ENCODE data around the gene FUT3. TPM values are rescaled to one million over a fixed set of nuclear protein-coding genes. Genes with fewer than 3 reads are reported as not detected.

Gene FUT3
- polyA plus RNA-seq, 1 of the 3 experiments (the other 2 are of a cell fraction) = not detected

DNA sequence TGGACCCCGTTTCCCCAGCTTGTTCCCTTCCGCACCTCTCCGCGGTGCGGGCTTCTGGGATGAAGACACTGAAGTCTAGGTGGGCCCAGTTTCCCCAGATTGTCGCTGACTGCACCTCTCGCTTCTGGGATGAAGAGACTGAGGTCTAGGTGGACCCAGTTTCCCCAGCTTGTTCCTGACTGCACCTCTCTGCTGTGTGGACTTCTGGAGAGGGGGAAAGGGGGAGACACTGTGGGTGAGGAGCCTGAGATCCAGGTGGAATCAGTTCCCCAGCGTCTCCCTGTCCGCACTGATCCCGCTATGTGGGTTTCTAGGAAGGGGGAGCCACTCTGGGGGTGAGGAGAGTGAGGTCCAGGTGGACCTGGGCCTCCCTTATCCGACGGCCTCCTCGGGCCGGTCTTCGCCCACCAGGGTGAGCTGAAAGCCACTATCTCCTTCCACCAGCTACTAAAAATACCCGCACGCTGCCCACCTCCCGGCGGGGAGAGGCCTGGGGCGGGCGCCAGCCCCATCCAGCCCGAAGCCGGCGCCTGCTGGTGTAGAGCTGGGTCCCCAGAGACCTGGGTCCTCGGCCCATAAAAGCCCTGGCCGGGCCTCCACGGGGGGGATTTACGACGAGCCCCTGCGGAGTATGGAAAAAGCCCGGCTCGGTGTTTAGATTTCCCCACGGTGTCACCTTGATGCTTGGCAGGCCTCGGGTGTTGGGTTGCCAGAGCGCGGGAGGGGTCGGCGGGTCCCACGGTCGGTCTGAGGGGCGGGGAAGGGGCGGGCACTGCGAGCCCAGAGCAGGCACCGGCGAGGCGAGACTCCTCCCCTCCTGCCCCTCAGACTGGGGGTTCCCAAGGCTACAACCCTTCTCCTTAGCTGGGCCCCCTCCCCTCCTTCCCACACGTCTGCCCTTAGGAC is 22.3 kb downstream of the FUT3 start:
- CTCF ChIA-PET = interaction anchor here (0.7 to 3.6 kb wide), 12 partner anchors 11 to 194 kb away, joined by 3 to 31 read pairs (median 6); partner anchors contain the start of genes FUT6, NDUFA11 and NRTN
- WGBS (ENCODE audit: low lambda C conversion rate) = 61% methylated on average over 10 of the region's 47 CpGs
- Histone ChIP-seq H3K36me3 (replicated peaks in 1 of 2; ENCODE audit: control insufficient read depth in 1 of 2, insufficient read depth in 2 of 2, low read length in 1 of 2) (no peaks in the 10 kb centered on the region), H3K27ac (ENCODE audit: low read depth in 2 of 2, low read length in 1 of 2) (peak overlapping the region; percentile 64 to 96), H3K9ac (peak overlapping the region; percentile 70), H3K79me2 (ENCODE audit: insufficient read depth) (no peaks in the 10 kb centered on the region), H3K27me3 (ENCODE audit: insufficient read depth) (no peaks in the 10 kb centered on the region), H3K4me3 (ENCODE audit: low read depth in 2 of 2, low read length in 1 of 2) (peak overlapping the region; percentile 63 to 67), H3K4me2 (peak overlapping the region; percentile 94), H4K20me1 (ENCODE audit: insufficient read depth) (no peaks in the 10 kb centered on the region), H3F3A (replicated peaks; ENCODE audit: insufficient read depth) (no peaks in the 10 kb centered on the region), H3K4me1 (ENCODE audit: control insufficient read depth in 1 of 2, insufficient read depth in 2 of 2, low read depth in 1 of 2, low read length in 1 of 2) (peaks cover 0 to 28% of the 10 kb centered on the region in 2 experiments; a peak in 1 of 4 replicates), H2AFZ (ENCODE audit: low read depth) (peak overlapping the region; percentile 85), H3K9me2 (no peaks in the 10 kb centered on the region), H3K9me3 (no peaks in the 10 kb centered on the region)
- peak; percentile 89 for DNase-seq
- TF ChIP-seq, protein P1, sequence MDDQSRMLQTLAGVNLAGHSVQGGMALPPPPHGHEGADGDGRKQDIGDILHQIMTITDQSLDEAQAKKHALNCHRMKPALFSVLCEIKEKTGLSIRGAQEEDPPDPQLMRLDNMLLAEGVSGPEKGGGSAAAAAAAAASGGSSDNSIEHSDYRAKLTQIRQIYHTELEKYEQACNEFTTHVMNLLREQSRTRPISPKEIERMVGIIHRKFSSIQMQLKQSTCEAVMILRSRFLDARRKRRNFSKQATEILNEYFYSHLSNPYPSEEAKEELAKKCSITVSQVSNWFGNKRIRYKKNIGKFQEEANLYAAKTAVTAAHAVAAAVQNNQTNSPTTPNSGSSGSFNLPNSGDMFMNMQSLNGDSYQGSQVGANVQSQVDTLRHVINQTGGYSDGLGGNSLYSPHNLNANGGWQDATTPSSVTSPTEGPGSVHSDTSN (IDR thresholded peaks at IDR 0.05) = peak; percentile 27; the same call in 1 of the 2 replicates
- TF ChIP-seq CHD2 (IDR thresholded peaks at IDR 0.05; ENCODE audit: low read length, partially characterized antibody) (no peak), POLR2AphosphoS5 (IDR thresholded peaks at IDR 0.05; ENCODE audit: low read depth, low read length) (0 out of 2 replicates have a peak, but pooled peaks have one; percentile 28)
- POLR2A ChIA-PET = interaction anchor here (0.6 to 2.8 kb wide), 21 partner anchors 12 to 404 kb away, joined by 3 to 15 read pairs (median 4); partner anchors contain the start of genes NDUFA11, NRTN and RANBP3

DNA sequence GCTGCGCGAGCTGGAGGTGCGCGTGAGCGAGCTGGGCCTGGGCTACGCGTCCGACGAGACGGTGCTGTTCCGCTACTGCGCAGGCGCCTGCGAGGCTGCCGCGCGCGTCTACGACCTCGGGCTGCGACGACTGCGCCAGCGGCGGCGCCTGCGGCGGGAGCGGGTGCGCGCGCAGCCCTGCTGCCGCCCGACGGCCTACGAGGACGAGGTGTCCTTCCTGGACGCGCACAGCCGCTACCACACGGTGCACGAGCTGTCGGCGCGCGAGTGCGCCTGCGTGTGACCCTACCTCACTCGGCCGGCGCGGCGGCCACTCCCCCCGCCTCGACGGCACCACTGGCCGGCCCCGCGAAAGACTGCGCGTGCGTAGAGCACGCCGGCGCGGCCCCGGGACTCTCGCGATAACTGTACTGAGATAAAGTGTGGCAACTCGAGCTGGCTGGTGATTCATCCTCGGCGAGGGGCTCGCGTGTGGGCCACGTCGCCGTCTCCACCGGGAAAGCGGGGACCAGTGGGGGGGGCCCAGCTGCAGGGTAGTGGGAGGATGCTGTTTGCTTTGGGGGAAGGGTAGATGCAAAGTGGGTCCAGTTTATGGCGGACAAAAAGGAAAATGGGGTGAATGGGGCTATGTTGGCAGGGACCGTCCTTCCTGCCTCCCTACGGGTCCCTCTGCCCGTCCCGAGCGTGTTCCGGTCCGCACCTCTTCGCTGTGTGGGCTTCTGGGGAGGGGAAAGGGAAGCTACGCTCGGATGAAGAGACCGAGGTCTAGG is 23.2 kb downstream of the FUT3 start:
- H3K9me3 ChIP-seq = no peaks in the 10 kb centered on the region
- no peaks in the 10 kb centered on the region for H3K36me3 ChIP-seq (replicated peaks in 1 of 2; ENCODE audit: control insufficient read depth in 1 of 2, insufficient read depth in 2 of 2, low read length in 1 of 2)
- peak overlapping the region; percentile 85 for H2AFZ ChIP-seq (ENCODE audit: low read depth)
- H3F3A ChIP-seq (replicated peaks; ENCODE audit: insufficient read depth) = no peaks in the 10 kb centered on the region
- peaks cover 0 to 28% of the 10 kb centered on the region in 2 experiments; a peak in 1 of 4 replicates for H3K4me1 ChIP-seq (ENCODE audit: control insufficient read depth in 1 of 2, insufficient read depth in 2 of 2, low read depth in 1 of 2, low read length in 1 of 2)
- peak overlapping the region; percentile 70 for H3K9ac ChIP-seq
- H3K9me2 ChIP-seq = no peaks in the 10 kb centered on the region
- H3K4me3 ChIP-seq (ENCODE audit: low read depth in 2 of 2, low read length in 1 of 2) = peak overlapping the region; percentile 63 to 67
- no peaks in the 10 kb centered on the region for H3K79me2 ChIP-seq (ENCODE audit: insufficient read depth)
- ChIA-PET POLR2A (interaction anchor here (0.7 to 2.8 kb wide), 24 partner anchors 13 to 910 kb away, joined by 3 to 15 read pairs (median 4); partner anchors contain the start of genes GPR108, NDUFA11, NRTN and RANBP3), CTCF (interaction anchor here (0.7 to 3.6 kb wide), 13 partner anchors 12 to 195 kb away, joined by 3 to 31 read pairs (median 6); partner anchors contain the start of genes FUT6, NDUFA11 and NRTN)
- no peaks in the 10 kb centered on the region for H3K27me3 ChIP-seq (ENCODE audit: insufficient read depth)
- H4K20me1 ChIP-seq (ENCODE audit: insufficient read depth) = no peaks in the 10 kb centered on the region
- DNase-seq = peak; percentile 100
- peak overlapping the region; percentile 64 to 96 for H3K27ac ChIP-seq (ENCODE audit: low read depth in 2 of 2, low read length in 1 of 2)
- peak overlapping the region; percentile 94 for H3K4me2 ChIP-seq
- 2% methylated on average over 41 of the region's 91 CpGs for WGBS (ENCODE audit: low lambda C conversion rate)
- TF ChIP-seq NRF1 (IDR thresholded peaks at IDR 0.05; ENCODE audit: low read depth, low read length) = peak; percentile 73
- TF ChIP-seq TCF12 (IDR thresholded peaks at IDR 0.05) = no peak
- no peak for TF ChIP-seq RCOR1 (IDR thresholded peaks at IDR 0.05; ENCODE audit: low read length)
- no peak for TF ChIP-seq GABPA (IDR thresholded peaks at IDR 0.05; ENCODE audit: low read depth)
- TF ChIP-seq, protein P2, sequence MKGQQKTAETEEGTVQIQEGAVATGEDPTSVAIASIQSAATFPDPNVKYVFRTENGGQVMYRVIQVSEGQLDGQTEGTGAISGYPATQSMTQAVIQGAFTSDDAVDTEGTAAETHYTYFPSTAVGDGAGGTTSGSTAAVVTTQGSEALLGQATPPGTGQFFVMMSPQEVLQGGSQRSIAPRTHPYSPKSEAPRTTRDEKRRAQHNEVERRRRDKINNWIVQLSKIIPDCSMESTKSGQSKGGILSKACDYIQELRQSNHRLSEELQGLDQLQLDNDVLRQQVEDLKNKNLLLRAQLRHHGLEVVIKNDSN (IDR thresholded peaks at IDR 0.05; ENCODE audit: borderline replicate concordance, low read depth) = no peak
- TF ChIP-seq RAD21 (IDR thresholded peaks at IDR 0.05; ENCODE audit: low read length) = no peak
- peak; percentile 86; the same call in 1 of the 2 replicates for TF ChIP-seq FOSL2 (IDR thresholded peaks at IDR 0.05; ENCODE audit: borderline replicate concordance, low read depth)
- 0 out of 2 replicates have a peak, but pooled peaks have one; percentile 32 for TF ChIP-seq FOXJ3 (CRISPR knock-in tag; IDR thresholded peaks at IDR 0.05)
- TF ChIP-seq POLR2AphosphoS5 (IDR thresholded peaks at IDR 0.05; ENCODE audit: low read depth, low read length) = peak; percentile 98
- peak; percentile 73 for TF ChIP-seq TAF1 (IDR thresholded peaks at IDR 0.05; ENCODE audit: borderline replicate concordance, low read depth, low read length)
- no peak for TF ChIP-seq FOXM1 (IDR thresholded peaks at IDR 0.05; ENCODE audit: low read depth)
- TF ChIP-seq RFX5 (IDR thresholded peaks at IDR 0.05; ENCODE audit: low read length) = no peak
- 0 out of 2 replicates have a peak, but pooled peaks have one; percentile 40 for TF ChIP-seq YY1 (IDR thresholded peaks at IDR 0.05; ENCODE audit: low read depth)
- TF ChIP-seq SMC3 (IDR thresholded peaks at IDR 0.05; ENCODE audit: low read depth, low read length) = no peak
- 0 out of 2 replicates have a peak, but pooled peaks have one; percentile 23 for TF ChIP-seq GATA2 (CRISPR knock-in tag; IDR thresholded peaks at IDR 0.05)
- peak; percentile 100 for TF ChIP-seq CHD2 (IDR thresholded peaks at IDR 0.05; ENCODE audit: low read length, partially characterized antibody)
- no peak; the same call in 1 of the 2 replicates for TF ChIP-seq JUND (IDR thresholded peaks at IDR 0.05)
- 0 out of 2 replicates have a peak, but pooled peaks have one; percentile 8 for TF ChIP-seq MXI1 (IDR thresholded peaks at IDR 0.05; ENCODE audit: low read depth, low read length)
- no peak for TF ChIP-seq EP300 (IDR thresholded peaks at IDR 0.05; ENCODE audit: borderline replicate concordance in 1 of 2, low read depth in 1 of 2, low read length in 1 of 2)
- TF ChIP-seq, protein P3, sequence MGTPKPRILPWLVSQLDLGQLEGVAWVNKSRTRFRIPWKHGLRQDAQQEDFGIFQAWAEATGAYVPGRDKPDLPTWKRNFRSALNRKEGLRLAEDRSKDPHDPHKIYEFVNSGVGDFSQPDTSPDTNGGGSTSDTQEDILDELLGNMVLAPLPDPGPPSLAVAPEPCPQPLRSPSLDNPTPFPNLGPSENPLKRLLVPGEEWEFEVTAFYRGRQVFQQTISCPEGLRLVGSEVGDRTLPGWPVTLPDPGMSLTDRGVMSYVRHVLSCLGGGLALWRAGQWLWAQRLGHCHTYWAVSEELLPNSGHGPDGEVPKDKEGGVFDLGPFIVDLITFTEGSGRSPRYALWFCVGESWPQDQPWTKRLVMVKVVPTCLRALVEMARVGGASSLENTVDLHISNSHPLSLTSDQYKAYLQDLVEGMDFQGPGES (IDR thresholded peaks at IDR 0.05; ENCODE audit: low read depth, low read length) = no peak
- TF ChIP-seq SIN3A (IDR thresholded peaks at IDR 0.05; ENCODE audit: borderline replicate concordance, low read depth, low read length) = peak; percentile 75; the same call in 1 of the 2 replicates
